Ishikawa (cell line): Measurements from ENCODE around the gene GOLGA2.

Experiments
- EGR1 ChIP-seq: IDR thresholded peaks from 2 replicates; pipeline ENCODE4 v1.6.1; 2012
- EP300 ChIP-seq: IDR thresholded peaks from 2 replicates; pipeline ENCODE4 v1.6.1; 2012; ENCODE audit warnings: borderline replicate concordance
- RAD21 ChIP-seq: IDR thresholded peaks from 2 replicates; pipeline ENCODE4 v1.6.1; 2012; ENCODE audit warnings: low read depth
- USF1 ChIP-seq: IDR thresholded peaks from 2 replicates; pipeline ENCODE4 v1.6.1; 2012
- ZBTB7A ChIP-seq: IDR thresholded peaks from 2 replicates; pipeline ENCODE4 v1.6.1; 2012; ENCODE audit warnings: low read depth

GRCh38 chr9:128262687-128263086 is 13.1 kb downstream of the GOLGA2 start:
- TF ChIP-seq ZBTB7A (no peak), RAD21 (no peak), EP300 (no peak), USF1 (no peak), EGR1 (no peak)
